Subcutaneous adipose tissue (tissue), 4 donors: ENCODE measurements around the gene COQ5. TPM values are rescaled to one million over a fixed set of nuclear protein-coding genes. Genes with fewer than 3 reads are reported as not detected.

Source experiments
- total RNA-seq, 4 donors: library from RNA; depleted of rRNA; stranded (reverse); fragments of >200 nt; gene quantifications; one replicate each; pipeline ENCODE4 v1.1.0, GENCODE V29; 2016
- TF ChIP-seq, protein P1 (sequence below): fragments of 450-650 bp; IDR thresholded peaks from one replicate; pipeline ENCODE4 v1.5.1; 2016; ENCODE audit warnings: low read depth, mild to moderate bottlenecking, control low read depth, antibody characterized with exemption, moderate library complexity

The COQ5 gene
- total RNA-seq, 4 donors from 2014 or later, result 29.0 to 33.5 (median 30.5) TPM

DNA sequence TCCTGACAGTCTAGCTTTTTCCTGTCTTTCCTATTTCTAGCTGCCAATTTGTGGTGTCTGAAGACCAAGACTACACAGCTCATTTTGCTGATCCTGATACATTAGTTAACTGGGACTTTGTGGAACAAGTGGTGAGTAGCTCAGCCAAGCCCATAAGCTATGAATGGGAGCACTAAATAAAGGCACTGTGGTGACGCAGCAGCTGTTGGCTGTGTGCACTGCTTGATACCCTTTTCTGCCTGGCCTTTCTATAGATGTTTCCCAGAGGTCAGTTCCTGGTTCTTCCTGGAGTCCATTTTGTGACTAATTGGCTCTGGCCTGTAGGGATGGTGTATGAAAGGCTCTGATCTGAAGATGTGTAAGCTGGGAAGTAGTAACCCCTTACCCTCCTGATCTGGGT lies 25.7 kb upstream of the COQ5 start:
- TF ChIP-seq, protein P1, sequence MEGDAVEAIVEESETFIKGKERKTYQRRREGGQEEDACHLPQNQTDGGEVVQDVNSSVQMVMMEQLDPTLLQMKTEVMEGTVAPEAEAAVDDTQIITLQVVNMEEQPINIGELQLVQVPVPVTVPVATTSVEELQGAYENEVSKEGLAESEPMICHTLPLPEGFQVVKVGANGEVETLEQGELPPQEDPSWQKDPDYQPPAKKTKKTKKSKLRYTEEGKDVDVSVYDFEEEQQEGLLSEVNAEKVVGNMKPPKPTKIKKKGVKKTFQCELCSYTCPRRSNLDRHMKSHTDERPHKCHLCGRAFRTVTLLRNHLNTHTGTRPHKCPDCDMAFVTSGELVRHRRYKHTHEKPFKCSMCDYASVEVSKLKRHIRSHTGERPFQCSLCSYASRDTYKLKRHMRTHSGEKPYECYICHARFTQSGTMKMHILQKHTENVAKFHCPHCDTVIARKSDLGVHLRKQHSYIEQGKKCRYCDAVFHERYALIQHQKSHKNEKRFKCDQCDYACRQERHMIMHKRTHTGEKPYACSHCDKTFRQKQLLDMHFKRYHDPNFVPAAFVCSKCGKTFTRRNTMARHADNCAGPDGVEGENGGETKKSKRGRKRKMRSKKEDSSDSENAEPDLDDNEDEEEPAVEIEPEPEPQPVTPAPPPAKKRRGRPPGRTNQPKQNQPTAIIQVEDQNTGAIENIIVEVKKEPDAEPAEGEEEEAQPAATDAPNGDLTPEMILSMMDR, result no peak

DNA sequence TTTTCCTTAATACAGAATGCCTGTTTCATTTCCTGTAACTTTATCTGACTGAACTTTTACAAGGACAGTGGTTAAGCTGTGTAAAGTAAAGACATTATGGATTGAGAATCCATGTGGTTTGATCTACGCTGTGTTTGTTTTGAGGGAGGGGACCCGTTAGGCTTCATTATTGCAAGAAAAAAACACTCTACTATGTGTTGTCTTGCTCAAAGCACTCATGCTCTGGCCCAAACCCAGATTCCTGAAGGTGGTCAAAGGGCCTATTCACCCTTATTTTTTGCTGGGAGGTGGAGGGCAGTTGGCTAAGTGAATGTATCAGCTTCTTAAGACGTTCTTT lies 17.1 kb upstream of the COQ5 start:
- TF ChIP-seq, protein P1, result no peak

DNA sequence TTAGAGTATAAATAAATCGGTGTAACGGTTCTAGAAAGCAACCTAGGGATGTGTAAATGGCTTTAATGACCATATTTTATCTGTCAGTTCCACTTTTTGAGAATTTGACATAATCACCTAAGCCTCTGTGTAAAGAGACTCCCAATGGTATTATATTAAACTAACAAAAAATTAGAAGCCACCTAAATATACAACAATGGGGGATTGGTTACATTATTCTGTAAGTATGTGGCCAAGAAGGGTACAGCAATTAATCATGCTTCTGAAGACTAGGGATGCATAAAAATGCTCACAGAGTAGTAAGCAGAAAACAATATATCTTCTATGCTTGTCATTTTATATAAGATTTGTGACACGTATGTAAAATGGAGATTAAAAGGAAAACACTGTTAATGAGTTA lies 15.7 kb upstream of the COQ5 start:
- TF ChIP-seq, protein P1, result no peak

DNA sequence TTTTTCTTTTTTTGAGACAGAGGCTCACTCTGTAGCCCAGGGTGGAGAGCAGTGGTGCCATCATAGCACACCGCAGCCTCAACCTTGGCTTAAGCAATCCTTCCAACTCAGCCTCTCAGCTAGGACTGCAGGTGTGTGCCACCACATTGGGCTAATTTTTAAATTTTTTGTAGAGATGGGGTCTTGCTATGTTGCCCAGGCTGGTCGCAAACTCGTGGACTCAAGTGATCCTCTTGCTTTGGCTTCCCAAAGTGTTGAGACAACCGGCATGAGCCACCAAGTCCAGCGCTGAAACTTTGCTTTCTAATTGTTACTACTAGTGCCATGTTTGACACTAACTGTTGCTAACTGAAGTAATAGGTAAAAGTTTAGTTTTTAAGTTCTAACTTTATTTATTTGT lies 13.2 kb upstream of the COQ5 start:
- TF ChIP-seq, protein P1, result no peak

DNA sequence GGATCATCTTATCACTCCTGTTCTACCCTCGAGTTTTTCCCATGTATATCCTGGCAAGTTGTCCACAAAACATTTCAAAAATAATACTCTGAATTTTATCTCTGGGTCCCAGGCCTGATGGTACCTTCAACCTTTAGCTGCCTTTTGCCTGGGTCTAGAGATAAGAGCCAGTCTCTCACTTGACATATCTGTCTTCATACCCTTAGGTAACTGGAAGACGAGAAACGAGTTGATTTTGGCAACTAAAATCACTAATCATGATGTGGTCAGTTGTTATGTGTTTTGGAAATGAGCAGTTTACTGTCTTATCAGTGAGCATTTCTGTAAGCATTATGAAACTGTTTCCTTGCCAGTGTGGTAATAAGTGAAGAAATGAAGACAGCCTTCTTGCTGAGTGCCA lies 11.5 kb upstream of the COQ5 start:
- TF ChIP-seq, protein P1, result no peak

DNA sequence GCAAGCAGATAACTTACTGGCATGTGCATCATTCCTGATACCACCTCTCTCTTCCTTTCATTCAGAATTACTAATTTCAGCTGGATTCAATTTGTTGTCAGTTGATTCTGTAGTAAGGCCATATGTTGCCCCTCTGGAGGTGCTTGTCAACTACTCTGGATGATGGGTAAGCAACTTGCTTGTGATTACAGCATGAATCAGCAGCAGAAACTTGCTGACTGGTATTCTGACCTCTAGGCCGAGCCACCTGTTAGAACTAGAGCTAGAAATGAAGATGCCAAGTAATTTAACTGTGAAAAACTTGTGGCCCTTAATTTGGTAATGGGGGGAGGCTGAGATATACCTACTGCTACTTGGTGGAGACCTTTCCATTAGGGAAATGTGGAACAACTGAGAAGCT lies 10.3 kb upstream of the COQ5 start:
- TF ChIP-seq, protein P1, result no peak

DNA sequence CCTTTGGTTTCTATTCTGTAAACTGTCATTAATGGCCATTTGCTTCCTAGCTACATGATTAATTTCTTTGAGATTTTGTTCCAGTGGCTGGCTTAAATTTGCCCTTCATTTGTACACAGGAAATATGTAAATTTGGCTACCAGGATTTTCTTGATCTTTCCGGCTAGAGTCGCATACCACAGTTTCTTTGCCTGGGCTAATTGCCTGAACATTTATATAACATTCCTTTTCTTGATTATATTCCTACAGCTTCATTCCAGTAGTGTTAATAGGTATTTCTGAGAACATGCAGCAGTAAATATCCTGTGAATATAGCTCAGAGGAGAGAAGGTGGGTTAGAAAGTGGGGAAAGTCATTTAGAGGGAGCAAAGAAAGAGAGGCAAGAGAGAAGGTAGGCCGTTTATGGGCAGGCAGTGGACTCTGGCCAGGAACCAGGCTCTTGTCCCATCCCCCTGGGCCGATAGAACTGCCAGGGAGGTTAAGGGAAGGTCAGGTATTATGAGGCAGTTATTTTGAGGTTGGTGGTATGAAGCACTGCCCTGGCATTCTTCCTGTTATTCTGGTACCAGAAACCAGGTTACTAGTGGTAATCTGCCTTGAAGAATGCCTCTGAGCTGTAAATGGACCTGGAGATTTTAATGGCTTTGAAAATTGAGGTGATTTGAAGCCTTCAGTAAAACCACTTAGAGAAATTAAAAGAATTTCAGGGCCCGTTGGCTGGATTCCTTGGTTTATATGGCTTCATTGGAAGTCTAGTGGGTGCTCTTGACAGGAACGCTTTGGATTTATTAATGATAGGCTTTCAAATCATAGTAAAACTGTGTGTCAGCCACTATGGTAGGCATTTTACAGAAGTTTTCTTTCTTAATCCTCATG lies 9.6 kb upstream of the COQ5 start:
- TF ChIP-seq, protein P1, result no peak
